NT2/D1 (cell line): ENCODE data around the gene URB2.

ENCODE experiments used
- YY1 ChIP-seq: IDR thresholded peaks from 2 replicates; pipeline ENCODE4 v1.6.1; 2011; ENCODE audit not compliant: insufficient read length, insufficient read depth
- ZNF274 ChIP-seq: IDR thresholded peaks from 2 replicates; pipeline ENCODE4 v1.6.1; 2011; ENCODE audit warnings: mild to moderate bottlenecking, low read depth, low read length

DNA sequence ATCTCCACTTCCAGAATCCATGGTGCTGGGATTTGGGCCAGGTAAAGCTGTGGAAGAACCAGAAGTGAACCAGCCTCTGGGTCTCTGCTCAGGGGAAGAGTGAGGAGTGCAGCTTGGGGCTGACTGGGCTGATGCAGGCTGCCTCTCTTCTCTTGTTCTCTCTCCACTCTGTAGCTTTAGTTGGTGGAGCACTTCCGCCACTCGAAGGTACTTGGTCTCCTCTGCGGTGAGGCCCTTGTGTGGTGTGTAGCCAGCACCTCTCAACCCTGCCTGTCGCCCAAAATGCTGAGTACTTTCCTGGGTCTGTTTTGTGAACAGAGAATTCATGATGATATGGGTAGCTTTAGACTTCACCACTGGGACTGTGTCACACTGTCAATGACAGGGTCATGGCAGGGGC, 63.2 kb downstream of the URB2 start:
- TF ChIP-seq ZNF274 (no peak), YY1 (no peak)
